ENCODE measurements around the gene NCAPH2.

- TF ChIP-seq EZH2 (IDR thresholded peaks at IDR 0.05; ENCODE audit: insufficient read depth, poor library complexity, severe bottlenecking) = no peak
- no peak for TF ChIP-seq EZH2phosphoT487 (IDR thresholded peaks at IDR 0.05; ENCODE audit: insufficient read depth, low read depth)
These were observed 9.7 kb downstream of the NCAPH2 start for GRCh38 chr22:50517495-50518260.

Data from GM23248 (cell line).